ENCODE results near the gene FBXO44.

FBXO44 gene

GRCh38 chr1:11661103-11661502 is 6.4 kb downstream of the FBXO44 start:
- DNase-seq = no peak

- peak; percentile 50 for DNase-seq
Observed at GRCh38 chr1:11664336-11665065, 9.8 kb downstream of the FBXO44 start.

- DNase-seq = no peak
Observed at GRCh38 chr1:11668516-11668915, 13.8 kb downstream of the FBXO44 start.

GRCh38 chr1:11670747-11671146 is 16.1 kb downstream of the FBXO44 start:
- no peak for DNase-seq

GRCh38 chr1:11671205-11671543 is 16.5 kb downstream of the FBXO44 start:
- DNase-seq = no peak

GRCh38 chr1:11671544-11672286 is 17.0 kb downstream of the FBXO44 start:
- DNase-seq = no peak

- no peak for DNase-seq
Observed at GRCh38 chr1:11673089-11673769, 18.6 kb downstream of the FBXO44 start.

- no peak for DNase-seq
Observed at GRCh38 chr1:11674488-11674887, 19.8 kb downstream of the FBXO44 start.

GRCh38 chr1:11675325-11675724 is 20.6 kb downstream of the FBXO44 start:
- no peak for DNase-seq

- no peak for DNase-seq
Observed at GRCh38 chr1:11676386-11677103, 21.9 kb downstream of the FBXO44 start.

GRCh38 chr1:11678442-11678841 is 23.8 kb downstream of the FBXO44 start:
- no peak for DNase-seq

GRCh38 chr1:11680270-11681070 is 25.8 kb downstream of the FBXO44 start:
- DNase-seq = no peak

GRCh38 chr1:11681071-11681771 is 26.5 kb downstream of the FBXO44 start, which contains the start of gene MAD2L2:
MAD2L2 (minus strand) TSS chr1:11681148; CDS start chr1:11680601, 547 bp downstream.
- DNase-seq = peak; percentile 79

GRCh38 chr1:11682287-11682771 is 27.7 kb downstream of the FBXO44 start:
- DNase-seq = no peak

GRCh38 chr1:11682799-11683198 is 28.1 kb downstream of the FBXO44 start:
- no peak for DNase-seq

- DNase-seq = no peak
Observed at GRCh38 chr1:11684070-11684469, 29.4 kb downstream of the FBXO44 start.

GRCh38 chr1:11685210-11685752 is 30.6 kb downstream of the FBXO44 start:
- DNase-seq = no peak

- no peak for DNase-seq
Observed at GRCh38 chr1:11688506-11688905, 33.8 kb downstream of the FBXO44 start.

- DNase-seq = no peak
Observed at GRCh38 chr1:11690397-11691301, 36.0 kb downstream of the FBXO44 start.

- DNase-seq = no peak
Observed at GRCh38 chr1:11691302-11691914, 36.7 kb downstream of the FBXO44 start, which contains the start of gene DRAXIN. DRAXIN (plus strand) TSS chr1:11691710; CDS start chr1:11706259, 14,549 bp downstream.
